SK-N-SH (cell line): ENCODE measurements around the gene DENND2C.

Source experiments
- CTCF ChIP-seq: fragments of 200-600 bp; sonication (generic); IDR thresholded peaks from 2 replicates; pipeline ENCODE4 v1.6.1; 2017; ENCODE audit warnings: antibody characterized with exemption, mild to moderate bottlenecking, moderate library complexity
- EP300 ChIP-seq, 2 experiments: IDR thresholded peaks; 2 replicates each; pipeline versions ENCODE4 v1.4.0 to v1.6.1; 2012; ENCODE audit warnings: borderline replicate concordance in 1 of 2, low read depth in 1 of 2, low read length in 1 of 2
- EZH2phosphoT487 ChIP-seq: fragments of 200-600 bp; sonication (generic); IDR thresholded peaks from 2 replicates; pipeline ENCODE4 v1.6.1; 2017; ENCODE audit warnings: low read depth, mixed run types, mild to moderate bottlenecking, antibody characterized with exemption, moderate library complexity, borderline replicate concordance
- FOXM1 ChIP-seq: IDR thresholded peaks from 2 replicates; pipeline ENCODE4 v1.4.0; 2012; ENCODE audit warnings: low read depth, mild to moderate bottlenecking
- GABPA ChIP-seq: IDR thresholded peaks from 2 replicates; pipeline ENCODE4 v1.4.0; 2012; ENCODE audit warnings: low read depth, mild to moderate bottlenecking
- MAX ChIP-seq: IDR thresholded peaks from 2 replicates; pipeline ENCODE4 v1.4.0; 2012; ENCODE audit warnings: low read depth
- RAD21 ChIP-seq: IDR thresholded peaks from 2 replicates; pipeline ENCODE4 v1.6.1; 2012; ENCODE audit warnings: mild to moderate bottlenecking, low read length
- RCOR1 ChIP-seq: fragments of 150-350 bp; IDR thresholded peaks from 2 replicates; pipeline ENCODE4 v1.6.1; 2017; ENCODE audit warnings: antibody characterized with exemption, low read length
- REST ChIP-seq: IDR thresholded peaks from 2 replicates; pipeline ENCODE4 v1.6.1; 2012; ENCODE audit warnings: mild to moderate bottlenecking, low read depth, low read length, moderate library complexity
- RXRA ChIP-seq: IDR thresholded peaks from 2 replicates; pipeline ENCODE4 v1.4.0; 2012; ENCODE audit warnings: low read depth, mild to moderate bottlenecking, borderline replicate concordance
- TEAD4 ChIP-seq: IDR thresholded peaks from 2 replicates; pipeline ENCODE4 v1.4.0; 2012; ENCODE audit warnings: mild to moderate bottlenecking, borderline replicate concordance; ENCODE audit not compliant: insufficient read depth
- TF ChIP-seq, protein P1 (sequence below): IDR thresholded peaks from 2 replicates; pipeline ENCODE4 v1.4.0; 2012; ENCODE audit warnings: low read depth, borderline replicate concordance

DNA sequence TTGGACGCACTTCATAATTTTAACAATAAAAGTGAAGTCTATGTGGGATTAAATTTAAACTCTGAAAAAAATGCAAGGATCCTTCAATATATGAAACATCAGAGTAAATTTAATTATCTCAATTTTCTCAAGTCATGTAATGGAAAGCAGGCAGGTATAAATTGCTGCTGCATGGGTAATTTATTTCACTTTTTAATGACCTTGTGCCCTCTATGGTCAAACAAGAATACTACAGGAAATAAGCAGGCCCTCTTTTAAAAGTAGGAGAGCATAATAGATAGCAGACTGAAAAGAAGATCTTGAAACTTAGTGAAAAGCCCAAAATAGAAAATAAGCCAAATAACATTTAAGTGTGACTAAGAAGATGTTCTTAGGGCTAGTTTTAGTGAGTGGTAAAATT lies 111.3 kb downstream of the DENND2C start:
- peak; percentile 62 for TF ChIP-seq CTCF
- TF ChIP-seq GABPA, result no peak
- TF ChIP-seq REST, result no peak
- no peak for TF ChIP-seq EP300 (IDR thresholded peaks at IDR 0.05; ENCODE audit: borderline replicate concordance in 1 of 2, low read depth in 1 of 2, low read length in 1 of 2)
- TF ChIP-seq TEAD4, result no peak
- no peak for TF ChIP-seq FOXM1
- TF ChIP-seq RAD21, result peak; percentile 63
- no peak for TF ChIP-seq RCOR1
- TF ChIP-seq MAX, result no peak
- TF ChIP-seq, protein P1, sequence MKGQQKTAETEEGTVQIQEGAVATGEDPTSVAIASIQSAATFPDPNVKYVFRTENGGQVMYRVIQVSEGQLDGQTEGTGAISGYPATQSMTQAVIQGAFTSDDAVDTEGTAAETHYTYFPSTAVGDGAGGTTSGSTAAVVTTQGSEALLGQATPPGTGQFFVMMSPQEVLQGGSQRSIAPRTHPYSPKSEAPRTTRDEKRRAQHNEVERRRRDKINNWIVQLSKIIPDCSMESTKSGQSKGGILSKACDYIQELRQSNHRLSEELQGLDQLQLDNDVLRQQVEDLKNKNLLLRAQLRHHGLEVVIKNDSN, result no peak
- no peak for TF ChIP-seq EZH2phosphoT487
- no peak for TF ChIP-seq RXRA
